ENCODE results near the gene ALDH1L1. TPM values are rescaled to one million over a fixed set of nuclear protein-coding genes. Genes with fewer than 3 reads are reported as not detected.
A peak's percentile ranks its signal among the peaks of the same experiment; 100 is the strongest.
"Not testable (repeated sequence)": the region's sequence is repeated elsewhere in the genome, so short reads cannot be mapped to it uniquely, and the experiment has no call there.

The ALDH1L1 gene
- polyA plus RNA-seq, 10 donors = 0.15 to 0.44 (median 0.23) TPM

- no peak for DNase-seq
Measured at GRCh38 chr3:126106336-126107202, 73.8 kb downstream of the ALDH1L1 start.

GRCh38 chr3:126105691-126106187 is 74.6 kb downstream of the ALDH1L1 start:
- no peak for DNase-seq

- DNase-seq = no peak
Measured at GRCh38 chr3:126104742-126105605, 75.4 kb downstream of the ALDH1L1 start.

- no peak for DNase-seq
Measured at GRCh38 chr3:126104028-126104635, 76.3 kb downstream of the ALDH1L1 start.

- DNase-seq = no peak
Measured at GRCh38 chr3:126103121-126104027, 77.0 kb downstream of the ALDH1L1 start.

GRCh38 chr3:126102530-126102951 is 77.8 kb downstream of the ALDH1L1 start:
- DNase-seq = peak; percentile 12 to 50 (median 22)

- no peak for DNase-seq
Measured at GRCh38 chr3:126102011-126102410, 78.4 kb downstream of the ALDH1L1 start.

GRCh38 chr3:126101521-126101982 is 78.8 kb downstream of the ALDH1L1 start:
- no peak for DNase-seq

GRCh38 chr3:126100634-126101301 is 79.6 kb downstream of the ALDH1L1 start:
- peak; percentile 27 to 69 (median 30) for DNase-seq

GRCh38 chr3:126100269-126100633 is 80.1 kb downstream of the ALDH1L1 start:
- DNase-seq = no peak

GRCh38 chr3:126098391-126098858 is 82.0 kb downstream of the ALDH1L1 start:
- DNase-seq = no peak

GRCh38 chr3:126097801-126098200 is 82.6 kb downstream of the ALDH1L1 start:
- DNase-seq = no peak

- not testable (repeated sequence) for DNase-seq
Measured at GRCh38 chr3:126096274-126096673, 84.1 kb downstream of the ALDH1L1 start.

GRCh38 chr3:126092128-126092527 is 88.3 kb downstream of the ALDH1L1 start:
- not testable (repeated sequence) for DNase-seq

- no peak for DNase-seq
Measured at GRCh38 chr3:126087552-126088175, 92.7 kb downstream of the ALDH1L1 start.

GRCh38 chr3:126085841-126086240 is 94.5 kb downstream of the ALDH1L1 start:
- no peak for DNase-seq

GRCh38 chr3:126085276-126085675 is 95.1 kb downstream of the ALDH1L1 start:
- DNase-seq = no peak

GRCh38 chr3:126084768-126085180 is 95.6 kb downstream of the ALDH1L1 start:
- no peak for DNase-seq

Data from muscle of back (tissue), 11 donors.